Mammary epithelial cell (primary cell): ENCODE measurements around the gene NPHP4.

Source experiments
- CTCF ChIP-seq, 2 donors: IDR thresholded peaks in 1 of 2; conservative IDR thresholded peaks in 1 of 2; 2 replicates each; pipeline ENCODE4 v1.5.1; 2011 to 2012; ENCODE audit warnings: inconsistent platforms in 2 of 2, low read length in 2 of 2, mild to moderate bottlenecking in 2 of 2, control low read depth in 1 of 2, low read depth in 1 of 2; ENCODE audit not compliant: insufficient read depth in 1 of 2; ENCODE audit errors: extremely low read depth in 1 of 2
- EZH2 ChIP-seq: IDR thresholded peaks from 2 replicates; pipeline ENCODE4 v1.6.1; 2012; ENCODE audit warnings: low read length, inconsistent platforms, borderline replicate concordance

- TF ChIP-seq CTCF (conservative IDR thresholded peaks at IDR 0.05 in 1 of 2, IDR thresholded peaks at IDR 0.05 in 1 of 2; ENCODE audit: extremely low read depth in 1 of 2, insufficient read depth in 1 of 2, low read depth in 1 of 2, low read length in 2 of 2), result no peak
- no peak for TF ChIP-seq EZH2
Observed at GRCh38 chr1:5937373-5937857, 54.8 kb downstream of the NPHP4 start.
